ENCODE measurements around the gene PLD5. TPM values are rescaled to one million over a fixed set of nuclear protein-coding genes. Genes with fewer than 3 reads are reported as not detected.

The PLD5 gene
- total RNA-seq, 1 experiment from 2014 or later: 1.8 TPM

GRCh38 chr1:242245255-242245654 is 279.2 kb downstream of the PLD5 start:
- no peaks in the 10 kb centered on the region for H3K27me3 Mint-ChIP-seq (ENCODE audit: insufficient read depth, unreplicated experiment)
- Histone ChIP-seq H3K4me3 (ENCODE audit: low read depth, low read length) (no peak overlapping the region), H3K36me3 (ENCODE audit: control insufficient read depth, insufficient read depth, low read length) (no peaks in the 10 kb centered on the region), H3K4me1 (no peaks in the 10 kb centered on the region), H3K9me3 (no peaks in the 10 kb centered on the region), H3K27me3 (replicated peaks; ENCODE audit: control insufficient read depth, insufficient read depth, low read length) (no peaks in the 10 kb centered on the region)
- TF ChIP-seq, protein P1, sequence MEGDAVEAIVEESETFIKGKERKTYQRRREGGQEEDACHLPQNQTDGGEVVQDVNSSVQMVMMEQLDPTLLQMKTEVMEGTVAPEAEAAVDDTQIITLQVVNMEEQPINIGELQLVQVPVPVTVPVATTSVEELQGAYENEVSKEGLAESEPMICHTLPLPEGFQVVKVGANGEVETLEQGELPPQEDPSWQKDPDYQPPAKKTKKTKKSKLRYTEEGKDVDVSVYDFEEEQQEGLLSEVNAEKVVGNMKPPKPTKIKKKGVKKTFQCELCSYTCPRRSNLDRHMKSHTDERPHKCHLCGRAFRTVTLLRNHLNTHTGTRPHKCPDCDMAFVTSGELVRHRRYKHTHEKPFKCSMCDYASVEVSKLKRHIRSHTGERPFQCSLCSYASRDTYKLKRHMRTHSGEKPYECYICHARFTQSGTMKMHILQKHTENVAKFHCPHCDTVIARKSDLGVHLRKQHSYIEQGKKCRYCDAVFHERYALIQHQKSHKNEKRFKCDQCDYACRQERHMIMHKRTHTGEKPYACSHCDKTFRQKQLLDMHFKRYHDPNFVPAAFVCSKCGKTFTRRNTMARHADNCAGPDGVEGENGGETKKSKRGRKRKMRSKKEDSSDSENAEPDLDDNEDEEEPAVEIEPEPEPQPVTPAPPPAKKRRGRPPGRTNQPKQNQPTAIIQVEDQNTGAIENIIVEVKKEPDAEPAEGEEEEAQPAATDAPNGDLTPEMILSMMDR (IDR thresholded peaks at IDR 0.05; ENCODE audit: insufficient read depth in 1 of 2, low read depth in 1 of 2, low read length in 1 of 2, severe bottlenecking in 1 of 2, unreplicated experiment in 1 of 2): no peak
- BruUV-seq (replicated peaks): no TSS peak
- intact Hi-C loops (cut with micrococcal nuclease; ENCODE audit: unreplicated experiment): no loop called here
- no peak overlapping the region for H3K27ac Mint-ChIP-seq (ENCODE audit: unreplicated experiment)
- ChIA-PET POLR2A (no interaction called here), CTCF (no interaction called here)
- peaks cover 7% of the 10 kb centered on the region for H3K9me3 Mint-ChIP-seq (ENCODE audit: unreplicated experiment)
- no peak overlapping the region for H3K4me3 Mint-ChIP-seq (ENCODE audit: unreplicated experiment)
- no peaks in the 10 kb centered on the region for H3K36me3 Mint-ChIP-seq (ENCODE audit: insufficient read depth, unreplicated experiment)
- H3K4me1 Mint-ChIP-seq (ENCODE audit: low read depth, unreplicated experiment): no peaks in the 10 kb centered on the region
- no peak for DNase-seq

DNA sequence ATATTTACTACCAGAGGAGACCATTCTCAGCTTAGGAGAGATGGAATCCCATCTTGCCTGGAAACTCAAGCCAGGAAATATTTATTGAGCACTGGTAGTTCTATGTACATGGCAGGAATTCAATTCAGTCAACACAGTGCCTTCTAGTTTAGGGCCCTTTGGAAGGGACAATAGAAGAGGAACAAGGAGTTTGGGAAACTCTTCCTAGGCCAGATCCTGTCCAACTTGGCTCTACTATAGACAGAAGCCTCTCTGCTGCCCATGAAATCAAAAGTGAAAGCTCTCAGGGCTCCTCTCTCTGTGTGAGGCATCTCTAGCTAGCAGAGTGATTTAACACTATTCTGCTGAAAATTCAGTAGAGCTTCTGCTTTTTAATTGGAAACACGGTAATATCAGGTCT is 281.0 kb downstream of the PLD5 start:
- Histone ChIP-seq H3K4me1 (no peaks in the 10 kb centered on the region), H3K4me3 (ENCODE audit: low read depth, low read length) (no peak overlapping the region), H3K27me3 (replicated peaks; ENCODE audit: control insufficient read depth, insufficient read depth, low read length) (no peaks in the 10 kb centered on the region), H3K9me3 (no peaks in the 10 kb centered on the region), H3K36me3 (ENCODE audit: control insufficient read depth, insufficient read depth, low read length) (no peaks in the 10 kb centered on the region)
- intact Hi-C loops (cut with micrococcal nuclease; ENCODE audit: unreplicated experiment): no loop called here
- no TSS peak for BruUV-seq (replicated peaks)
- Mint-ChIP-seq H3K4me3 (ENCODE audit: unreplicated experiment) (no peak overlapping the region), H3K27me3 (ENCODE audit: insufficient read depth, unreplicated experiment) (no peaks in the 10 kb centered on the region), H3K9me3 (ENCODE audit: unreplicated experiment) (peaks cover 7% of the 10 kb centered on the region), H3K4me1 (ENCODE audit: low read depth, unreplicated experiment) (no peaks in the 10 kb centered on the region), H3K27ac (ENCODE audit: unreplicated experiment) (no peak overlapping the region), H3K36me3 (ENCODE audit: insufficient read depth, unreplicated experiment) (no peaks in the 10 kb centered on the region)
- DNase-seq: no peak
- CTCF ChIA-PET: no interaction called here
- TF ChIP-seq, protein P1 (IDR thresholded peaks at IDR 0.05; ENCODE audit: insufficient read depth in 1 of 2, low read depth in 1 of 2, low read length in 1 of 2, severe bottlenecking in 1 of 2, unreplicated experiment in 1 of 2): no peak
- POLR2A ChIA-PET: no interaction called here

DNA sequence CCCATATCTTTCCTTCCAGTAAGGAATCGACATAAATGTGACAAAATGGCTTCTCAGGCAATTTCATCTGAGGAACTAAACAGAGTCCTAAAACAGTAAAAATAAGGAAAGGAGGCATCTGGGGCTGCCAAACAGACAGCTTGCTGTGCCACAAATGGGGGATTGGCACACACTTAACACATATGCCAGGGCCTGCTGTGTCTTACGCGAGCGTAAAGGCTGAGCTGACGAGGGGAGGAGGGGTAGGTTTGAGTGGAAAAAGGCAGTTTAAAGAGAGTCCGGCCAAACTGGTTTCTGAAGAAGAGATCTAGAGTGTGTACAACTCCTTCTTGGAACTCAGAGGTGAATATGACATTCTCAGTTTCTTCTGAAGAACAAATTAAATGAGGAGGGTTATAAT is 281.5 kb downstream of the PLD5 start:
- DNase-seq: no peak
- BruUV-seq (replicated peaks): no TSS peak
- H3K36me3 Mint-ChIP-seq (ENCODE audit: insufficient read depth, unreplicated experiment): no peaks in the 10 kb centered on the region
- Histone ChIP-seq H3K36me3 (ENCODE audit: control insufficient read depth, insufficient read depth, low read length) (no peaks in the 10 kb centered on the region), H3K27me3 (replicated peaks; ENCODE audit: control insufficient read depth, insufficient read depth, low read length) (no peaks in the 10 kb centered on the region), H3K4me3 (ENCODE audit: low read depth, low read length) (no peak overlapping the region), H3K4me1 (no peaks in the 10 kb centered on the region), H3K9me3 (no peaks in the 10 kb centered on the region)
- H3K27ac Mint-ChIP-seq (ENCODE audit: unreplicated experiment): no peak overlapping the region
- H3K4me3 Mint-ChIP-seq (ENCODE audit: unreplicated experiment): no peak overlapping the region
- no peaks in the 10 kb centered on the region for H3K27me3 Mint-ChIP-seq (ENCODE audit: insufficient read depth, unreplicated experiment)
- H3K9me3 Mint-ChIP-seq (ENCODE audit: unreplicated experiment): peaks cover 7% of the 10 kb centered on the region
- intact Hi-C loops (cut with micrococcal nuclease; ENCODE audit: unreplicated experiment): no loop called here
- ChIA-PET POLR2A (no interaction called here), CTCF (no interaction called here)
- TF ChIP-seq, protein P1 (IDR thresholded peaks at IDR 0.05; ENCODE audit: insufficient read depth in 1 of 2, low read depth in 1 of 2, low read length in 1 of 2, severe bottlenecking in 1 of 2, unreplicated experiment in 1 of 2): no peak
- H3K4me1 Mint-ChIP-seq (ENCODE audit: low read depth, unreplicated experiment): no peaks in the 10 kb centered on the region
